Fibroblast of skin of scalp (primary cell): ENCODE measurements around the gene RMND1.
"Not testable (repeated sequence)": the region's sequence is repeated elsewhere in the genome, so short reads cannot be mapped to it uniquely, and the experiment has no call there.

Experiments
- DNase-seq: peaks from one replicate; pipeline ENCODE4 v3.0.0-alpha.2; 2013

Gene RMND1

DNA sequence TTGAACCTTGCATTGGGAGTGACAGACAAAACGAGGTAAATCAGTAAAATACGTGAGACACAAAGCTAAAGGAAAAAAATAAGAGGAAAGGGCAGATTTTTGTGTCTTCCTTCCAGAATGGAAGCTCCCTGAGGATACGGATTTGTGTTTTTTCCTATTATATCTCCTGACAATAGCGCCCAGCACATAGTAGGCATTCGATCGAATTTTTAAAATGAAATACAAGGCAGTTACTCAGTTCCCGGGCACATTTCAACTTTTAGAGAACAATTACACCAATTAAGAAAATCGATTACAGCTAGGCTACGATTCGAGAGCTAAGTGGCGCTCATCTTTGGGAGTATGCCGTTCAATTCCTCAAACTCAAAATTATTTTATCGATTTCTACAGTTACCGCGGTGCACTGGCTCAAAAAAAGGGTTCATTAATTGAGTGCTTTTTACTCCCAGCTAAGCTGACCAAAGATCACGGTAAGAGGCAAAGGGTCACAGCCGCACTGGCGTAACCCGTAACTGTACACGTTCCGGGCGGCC, 443 bp downstream of the RMND1 start:
- DNase-seq, result no peak

DNA sequence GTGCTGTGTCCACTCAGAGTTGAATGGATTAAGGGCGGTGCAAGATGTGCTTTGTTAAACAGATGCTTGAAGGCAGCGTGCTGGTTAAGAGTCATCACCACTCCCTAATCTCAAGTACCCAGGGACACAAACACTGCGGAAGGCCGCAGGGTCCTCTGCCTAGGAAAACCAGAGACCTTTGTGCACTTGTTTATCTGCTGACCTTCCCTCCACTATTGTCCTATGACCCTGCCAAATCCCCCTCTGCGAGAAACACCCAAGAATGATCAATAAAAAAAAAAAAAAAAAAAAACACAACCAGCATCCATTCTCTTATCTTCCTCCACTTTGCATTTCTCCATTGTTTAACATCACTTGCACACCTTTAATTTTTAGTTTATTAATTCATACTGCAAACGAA, 998 bp downstream of the RMND1 start:
- not testable (repeated sequence) for DNase-seq

DNA sequence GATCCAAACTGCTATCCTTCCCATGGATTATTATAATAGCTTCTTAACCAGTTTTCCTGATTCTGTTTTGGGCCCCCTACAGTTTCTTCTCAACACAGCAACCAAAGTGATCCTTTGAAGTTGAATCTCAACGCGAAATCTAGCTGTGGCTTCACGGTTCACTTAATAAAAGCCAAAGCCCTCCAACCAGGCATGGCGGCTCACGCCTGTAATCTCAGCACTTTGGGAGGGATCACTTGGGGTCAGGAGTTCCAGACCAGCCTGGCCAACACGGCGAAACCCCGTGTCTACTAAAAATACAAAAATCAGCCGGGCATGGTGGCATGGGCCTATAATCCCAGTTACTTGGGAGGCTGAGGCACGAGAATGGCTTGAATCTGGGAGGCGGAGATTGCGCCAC, 3.3 kb downstream of the RMND1 start:
- no peak for DNase-seq

DNA sequence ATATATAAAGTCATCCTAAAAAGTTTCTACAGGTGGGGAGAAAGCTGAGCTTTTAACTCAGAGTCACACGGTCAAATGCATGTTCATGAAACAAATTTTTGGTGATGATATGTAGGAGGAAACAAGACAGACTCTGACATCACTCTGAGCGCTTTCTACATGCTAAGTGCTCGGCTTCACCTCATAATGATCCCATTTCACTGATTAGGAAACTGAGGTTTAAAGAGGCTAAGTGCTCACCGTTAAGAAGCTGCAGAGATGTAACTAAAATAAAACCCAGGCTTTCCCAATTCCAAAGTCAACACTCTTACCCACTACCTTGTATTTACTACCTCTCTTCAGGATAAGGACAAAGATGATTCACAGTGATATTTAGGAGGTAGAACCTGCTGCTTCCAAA, 4.7 kb downstream of the RMND1 start:
- no peak for DNase-seq

DNA sequence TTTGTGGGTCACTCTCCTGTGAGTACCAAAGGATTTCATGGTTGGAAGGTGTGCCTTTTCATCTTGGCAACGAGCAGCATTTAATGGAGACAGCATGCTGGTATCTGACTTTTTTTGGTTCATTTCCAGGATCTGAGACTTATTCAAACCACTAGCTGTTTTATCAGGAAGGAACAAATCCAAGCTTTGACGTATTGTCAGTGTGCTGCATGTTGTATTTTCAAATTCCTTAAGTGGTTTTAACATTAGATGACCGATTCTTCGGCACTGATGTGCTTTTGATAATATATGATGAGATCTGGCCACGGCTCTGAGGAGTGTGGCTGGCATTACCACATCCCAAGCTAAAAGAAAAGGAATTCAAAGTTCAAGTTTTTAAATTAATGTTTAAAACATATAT, 6.4 kb downstream of the RMND1 start:
- DNase-seq, result peak; percentile 90

DNA sequence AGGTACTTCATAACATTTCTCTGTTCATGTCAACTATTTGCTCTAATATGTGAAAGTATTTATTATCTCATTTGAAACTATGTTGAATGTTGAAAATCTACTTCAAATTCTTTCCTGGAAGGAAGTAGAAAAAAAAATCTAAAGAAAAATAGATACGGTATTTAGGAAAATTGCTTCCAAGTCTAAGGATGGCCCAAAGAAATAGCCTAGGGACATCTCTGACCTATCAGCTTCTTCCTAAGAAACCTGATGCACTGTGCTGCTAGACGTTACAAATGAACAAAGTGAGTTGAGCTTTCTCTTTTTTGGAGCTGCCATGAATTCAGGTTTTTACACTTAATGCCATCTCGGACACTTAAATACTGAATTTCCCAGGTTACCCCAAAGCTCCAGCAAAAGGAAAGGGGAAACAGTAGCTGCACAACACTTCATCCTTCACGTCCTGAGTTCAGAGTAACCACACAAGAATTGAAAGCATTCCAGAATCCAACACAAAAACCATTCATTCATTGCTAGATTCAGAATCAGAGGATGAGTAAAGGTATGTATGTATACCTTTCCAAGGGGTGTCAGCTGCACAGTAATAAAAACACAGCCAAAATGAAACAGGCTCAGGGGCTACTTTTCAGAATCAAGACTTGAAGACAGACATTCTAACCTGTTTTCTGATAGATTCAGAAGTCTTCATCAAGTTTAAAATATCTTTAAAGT, 7.9 kb downstream of the RMND1 start:
- DNase-seq, result no peak

DNA sequence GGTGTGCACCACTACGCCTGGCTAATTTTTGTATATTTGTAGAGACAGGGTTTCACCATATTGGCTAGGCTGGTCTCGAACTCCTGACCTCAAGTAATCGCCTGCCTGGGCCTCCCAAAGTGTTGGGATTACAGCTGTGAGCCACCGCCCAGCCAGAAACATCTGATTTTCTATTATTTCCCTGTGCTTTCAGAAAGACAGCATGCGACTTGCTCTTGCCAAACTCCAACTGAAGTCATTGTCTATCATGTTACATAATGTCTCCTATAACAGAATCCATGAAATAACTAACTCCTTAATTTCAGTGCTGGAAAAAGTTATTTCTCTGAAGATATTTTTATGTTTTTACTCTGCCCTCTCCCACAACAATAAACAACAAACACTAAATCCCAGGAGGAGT, 8.5 kb downstream of the RMND1 start:
- DNase-seq, result no peak

DNA sequence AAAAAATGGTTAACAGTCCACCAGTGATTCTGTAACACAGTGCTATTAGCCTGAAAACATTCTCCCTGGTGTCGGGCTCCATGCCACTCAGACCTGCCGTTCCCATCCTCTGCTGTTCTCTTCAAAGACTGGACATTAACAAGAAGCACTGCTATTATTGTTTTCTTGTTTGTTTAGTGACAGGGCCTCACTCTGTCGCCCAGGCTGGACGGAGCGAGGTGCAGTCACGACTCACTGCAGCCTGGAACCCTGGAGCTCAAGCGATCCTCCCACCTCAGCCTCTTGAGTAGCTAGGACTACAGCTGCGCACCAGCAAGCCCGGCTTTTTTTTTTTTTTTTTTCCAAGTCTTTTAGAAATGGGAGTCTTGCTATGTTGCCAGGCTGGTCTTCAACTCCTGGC, 9.6 kb downstream of the RMND1 start:
- DNase-seq, result no peak

DNA sequence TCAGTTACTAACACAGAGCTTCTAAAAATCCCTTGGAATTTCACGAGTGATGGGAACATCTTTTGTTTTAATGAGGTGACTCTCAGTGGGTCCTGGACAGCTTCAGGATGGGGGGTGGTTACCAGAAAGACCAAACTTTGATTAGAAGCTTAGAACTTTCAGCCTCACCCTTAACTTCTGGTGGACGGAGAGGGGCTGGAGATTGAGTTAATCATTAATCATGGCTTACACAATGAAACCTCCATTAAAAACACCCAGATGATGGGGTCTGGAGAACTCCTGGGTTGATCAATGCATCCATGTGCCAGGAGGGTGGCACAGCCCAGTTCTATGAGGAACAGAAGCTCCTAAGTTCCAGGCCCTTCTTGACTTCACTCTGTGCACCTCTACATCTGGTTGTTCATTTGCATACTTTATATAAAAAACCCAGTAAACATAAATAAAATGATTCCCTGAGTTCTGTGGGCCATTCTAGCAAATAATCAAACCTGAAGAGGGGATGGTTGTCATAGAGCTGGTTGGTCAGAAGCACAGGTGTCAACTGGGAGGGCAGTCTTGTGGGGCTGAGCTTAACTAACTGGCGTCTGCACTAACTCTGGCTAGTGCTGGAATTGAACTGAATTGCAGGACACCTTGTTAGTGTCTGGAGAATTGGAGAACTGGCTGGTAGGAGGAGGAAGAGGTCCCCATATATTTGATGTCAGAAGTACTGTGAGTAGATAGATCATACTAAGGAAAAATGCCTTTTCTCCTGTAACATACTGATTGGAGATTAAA, 10.3 kb downstream of the RMND1 start:
- DNase-seq, result no peak

DNA sequence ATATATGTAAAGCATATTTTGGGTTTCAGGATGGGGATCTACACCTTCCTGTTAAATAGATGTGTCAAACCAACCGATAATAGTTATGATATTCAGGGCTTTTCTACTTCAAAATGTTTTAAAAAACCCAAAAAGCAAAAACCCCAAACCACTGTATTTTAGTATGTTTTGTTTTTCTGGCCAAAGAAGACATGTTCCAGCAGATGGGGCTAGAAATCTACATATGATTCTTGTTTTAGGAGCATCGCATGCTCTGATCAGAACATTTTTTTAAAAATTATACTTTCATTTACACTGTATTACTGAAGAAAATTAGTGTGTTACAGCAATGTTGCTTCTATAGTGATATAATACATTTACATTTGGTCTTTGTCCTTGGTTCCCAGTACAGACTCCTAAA, 11.0 kb downstream of the RMND1 start:
- peak; percentile 58 for DNase-seq

DNA sequence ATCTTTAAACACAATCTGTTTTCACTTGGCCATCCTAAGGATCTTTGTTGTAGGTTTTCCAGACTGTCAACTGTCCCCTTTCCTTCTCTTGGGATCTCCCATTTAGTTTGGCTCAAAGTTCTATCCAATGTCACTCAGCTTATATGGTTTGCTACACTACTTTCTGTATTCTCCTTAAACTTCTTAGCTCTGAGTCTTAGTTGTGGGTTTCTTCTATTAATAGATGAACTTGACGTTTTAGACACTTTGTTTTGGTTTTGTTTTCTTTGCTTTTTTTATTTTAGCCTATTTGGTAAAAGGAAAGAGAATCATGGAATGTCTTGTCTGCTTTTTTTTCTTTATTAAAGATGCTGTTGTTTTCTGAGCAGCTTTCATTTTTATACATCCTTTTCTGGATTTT, 11.4 kb downstream of the RMND1 start:
- no peak for DNase-seq

DNA sequence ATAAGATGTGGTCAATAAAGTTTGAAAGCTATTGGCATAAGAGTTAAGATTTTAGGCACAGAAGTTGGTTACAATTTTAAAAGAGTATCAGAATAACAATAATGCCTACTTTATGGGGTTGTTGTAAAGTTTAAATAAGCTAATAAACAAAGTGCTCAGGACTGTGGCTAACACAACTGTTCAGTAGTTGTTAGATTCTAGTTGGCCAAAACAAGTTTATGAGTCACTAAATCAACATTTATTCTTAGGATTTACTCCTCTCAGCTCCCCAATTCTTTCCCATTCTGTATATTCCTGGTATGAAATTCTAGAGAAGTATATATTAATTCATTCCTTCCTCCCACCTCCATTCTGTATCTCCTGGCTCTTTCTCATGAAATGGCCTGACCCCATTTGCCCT, 14.5 kb downstream of the RMND1 start:
- DNase-seq, result peak; percentile 24

DNA sequence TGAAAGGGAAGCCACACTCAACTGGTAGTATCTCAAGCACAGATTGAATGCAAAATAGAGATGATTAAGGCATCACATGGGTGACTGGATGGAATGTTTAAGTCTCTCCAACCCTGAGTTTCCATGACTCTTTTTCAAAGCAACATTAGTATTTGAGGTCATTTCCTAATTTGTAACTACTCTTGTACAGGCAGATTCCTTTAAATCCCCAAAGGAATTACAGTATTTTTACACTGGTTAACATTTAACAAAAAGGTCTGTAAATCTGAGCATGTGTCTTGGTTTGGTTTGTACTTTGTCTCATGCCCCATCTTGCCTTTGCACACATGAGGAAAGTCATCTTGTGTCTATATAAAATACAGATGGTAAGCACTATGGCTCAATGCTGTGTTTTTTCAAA, 15.1 kb downstream of the RMND1 start:
- DNase-seq, result peak; percentile 96

DNA sequence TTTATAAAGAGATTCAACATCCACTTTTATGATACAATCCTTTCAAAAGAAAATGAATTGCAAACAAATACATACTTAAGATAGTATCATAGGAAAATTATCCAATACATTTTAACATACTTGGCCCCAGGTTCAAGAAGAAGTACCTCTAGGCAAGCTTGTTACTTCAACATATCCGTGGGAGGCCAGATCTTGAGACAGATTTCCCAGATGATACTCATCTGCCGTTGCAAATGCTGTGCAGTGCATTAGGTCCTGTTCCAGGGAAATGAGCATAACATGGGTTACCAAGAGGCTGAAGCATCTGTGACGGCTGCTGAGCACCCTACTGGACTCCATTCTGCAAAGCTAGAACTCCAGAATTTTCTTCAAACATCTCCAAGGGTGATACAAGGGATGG, 15.6 kb downstream of the RMND1 start:
- no peak for DNase-seq

DNA sequence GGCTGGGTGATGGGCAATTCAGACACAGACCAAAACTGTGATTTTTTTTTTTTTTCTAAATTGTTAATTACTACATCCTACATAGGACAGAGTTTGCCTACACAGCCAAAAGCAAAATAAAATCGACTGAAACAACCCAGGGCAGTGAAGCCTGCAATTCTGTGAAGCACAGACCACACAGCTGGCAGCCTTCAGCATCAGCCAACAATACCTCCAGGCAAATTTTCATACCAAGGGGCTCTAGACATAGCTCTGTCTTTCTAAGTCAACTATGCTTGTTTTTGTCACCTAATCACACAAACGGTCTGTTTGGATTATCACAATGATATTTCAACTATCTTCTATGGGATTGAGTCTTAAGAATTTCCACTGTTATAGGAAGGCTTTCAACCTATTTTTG, 17.6 kb downstream of the RMND1 start:
- DNase-seq, result no peak

DNA sequence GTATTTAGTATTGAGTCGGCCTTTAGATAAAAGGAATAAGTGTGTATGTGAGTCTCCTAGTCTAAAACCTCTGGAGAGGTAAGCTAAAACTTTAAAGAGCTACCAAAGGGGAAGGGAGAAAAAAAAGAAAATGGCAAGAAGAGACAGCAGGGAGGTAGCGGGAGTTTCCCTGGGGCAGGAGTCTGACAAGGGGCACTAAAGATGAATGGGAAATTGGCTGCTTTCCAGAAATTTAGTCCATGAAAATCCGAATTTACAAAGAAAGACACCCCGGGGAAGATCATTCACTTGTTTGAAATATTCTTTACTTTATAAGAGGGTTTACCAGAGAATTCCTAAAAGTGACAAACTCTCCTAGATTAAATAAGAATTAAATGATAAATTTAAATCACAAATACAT, 19.3 kb downstream of the RMND1 start:
- no peak for DNase-seq

DNA sequence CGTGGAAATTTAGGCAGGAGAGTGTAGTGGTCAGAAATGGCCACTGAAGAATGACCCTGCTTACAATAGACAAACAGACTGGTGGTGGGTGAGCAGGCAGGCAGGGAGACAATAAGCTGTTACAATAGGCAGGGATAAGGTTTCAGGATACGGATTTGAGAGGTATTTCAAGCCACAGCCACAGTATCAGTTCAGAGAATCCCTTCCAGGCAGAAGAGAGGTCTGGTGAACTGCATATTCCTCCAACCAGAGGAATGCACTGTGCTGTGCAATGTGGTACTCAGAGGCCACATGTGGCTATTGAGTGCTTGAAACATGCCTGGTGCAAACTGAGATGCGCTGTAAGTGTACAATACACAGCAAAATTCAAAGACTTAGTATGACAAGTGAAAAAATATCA, 20.6 kb downstream of the RMND1 start:
- no peak for DNase-seq

DNA sequence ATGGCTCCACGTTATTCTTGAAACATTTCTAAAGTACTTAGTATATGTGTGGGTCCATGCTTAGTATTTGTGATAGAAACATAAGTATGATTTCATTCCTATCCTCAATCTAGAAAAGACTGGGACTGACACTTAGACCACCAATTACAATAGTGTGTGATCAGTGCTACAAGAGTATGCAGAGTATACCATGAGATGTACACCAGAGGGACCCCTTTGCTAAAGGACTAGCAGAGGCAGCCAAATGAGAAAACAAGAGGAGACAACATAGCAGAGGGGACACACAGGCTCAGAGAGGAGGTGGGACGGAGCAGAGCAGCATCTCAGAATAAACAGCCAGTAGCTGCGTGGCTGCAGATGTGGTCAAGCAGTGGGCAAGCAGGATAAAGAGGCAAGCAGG, 21.0 kb downstream of the RMND1 start:
- DNase-seq, result no peak

DNA sequence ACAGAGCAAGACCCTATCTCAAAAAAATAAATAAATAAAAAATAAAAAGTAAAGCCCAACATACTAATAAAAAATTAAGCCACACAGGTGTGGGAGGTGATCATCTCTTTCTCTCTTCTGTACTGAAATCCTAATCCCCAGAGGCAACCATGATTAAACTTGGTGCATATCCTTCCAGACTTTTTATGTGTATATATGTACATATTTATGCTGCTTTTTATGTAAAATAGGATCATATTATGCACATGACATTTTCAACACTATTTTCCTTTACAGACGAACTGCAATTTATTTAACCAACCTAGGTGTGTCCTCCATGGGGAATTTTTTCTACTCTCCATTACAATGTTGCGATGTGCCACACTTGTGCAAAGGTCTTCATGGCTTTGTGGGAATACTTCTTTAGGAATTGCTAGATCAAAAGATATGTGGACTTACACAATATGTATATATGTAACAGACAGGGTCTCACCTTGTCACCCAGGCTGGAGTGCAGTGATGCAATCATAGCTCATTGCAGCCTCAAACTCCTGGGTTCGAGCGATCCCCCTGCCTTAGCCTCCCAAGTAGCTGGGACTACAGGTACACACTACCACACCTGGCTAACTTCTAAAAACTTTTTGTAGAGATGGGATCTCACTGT, 23.7 kb downstream of the RMND1 start:
- DNase-seq, result no peak

DNA sequence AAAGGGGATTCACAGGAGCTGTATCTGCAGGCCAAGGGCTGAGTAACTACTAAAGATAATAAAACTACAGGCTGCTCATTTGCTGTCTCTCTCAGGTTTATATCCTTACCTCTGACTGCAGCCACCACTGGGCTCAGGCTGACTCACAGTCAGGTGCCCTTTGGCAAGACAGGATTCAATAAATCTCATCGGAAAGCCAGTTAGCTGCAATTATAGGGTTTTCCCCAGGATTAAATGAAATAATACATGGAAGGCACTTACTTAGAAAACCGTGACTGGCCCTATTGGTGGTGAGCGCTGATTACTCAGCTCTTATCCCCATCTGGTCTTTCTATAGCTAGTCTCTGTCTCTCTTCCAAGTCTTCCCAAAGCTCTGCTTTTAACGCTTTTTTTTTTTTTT, 26.4 kb downstream of the RMND1 start:
- no peak for DNase-seq

DNA sequence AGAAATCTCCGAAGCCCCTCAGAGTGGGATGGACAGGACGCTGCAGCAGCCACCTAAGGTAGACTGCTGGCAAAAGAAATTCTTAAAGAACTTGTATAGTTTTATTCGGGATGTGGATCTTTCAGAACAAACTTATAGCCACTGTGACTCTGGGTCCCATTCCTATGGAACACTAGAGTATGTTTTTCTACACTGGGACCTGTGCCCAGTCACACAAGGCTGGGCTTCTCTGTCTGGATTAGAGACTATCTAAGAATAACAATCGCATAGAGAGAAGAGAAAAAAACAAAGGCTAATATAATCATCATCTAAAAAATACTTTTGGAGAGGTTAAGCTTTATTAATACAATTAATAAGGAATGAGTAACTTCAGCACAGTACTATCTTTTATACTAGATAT, 28.9 kb downstream of the RMND1 start:
- DNase-seq, result no peak

DNA sequence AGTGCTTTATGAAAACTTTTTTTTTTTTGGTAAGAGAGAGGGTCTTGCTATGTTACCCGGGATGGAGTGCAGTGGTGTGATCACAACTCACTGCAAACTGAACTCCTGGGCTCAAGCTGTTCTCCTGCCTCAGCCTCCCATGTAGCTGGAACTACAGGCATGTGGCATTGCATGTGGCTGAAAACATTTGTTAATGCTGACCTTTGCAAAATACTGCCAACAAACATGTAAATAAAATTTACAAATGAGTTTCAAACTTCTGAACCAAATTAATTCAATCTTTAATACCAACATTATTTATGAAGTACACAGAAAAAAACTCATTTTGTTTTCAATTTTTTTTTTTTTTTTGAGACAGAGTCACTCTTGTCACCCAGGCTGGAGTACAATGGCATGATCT, 34.4 kb downstream of the RMND1 start:
- no peak for DNase-seq

DNA sequence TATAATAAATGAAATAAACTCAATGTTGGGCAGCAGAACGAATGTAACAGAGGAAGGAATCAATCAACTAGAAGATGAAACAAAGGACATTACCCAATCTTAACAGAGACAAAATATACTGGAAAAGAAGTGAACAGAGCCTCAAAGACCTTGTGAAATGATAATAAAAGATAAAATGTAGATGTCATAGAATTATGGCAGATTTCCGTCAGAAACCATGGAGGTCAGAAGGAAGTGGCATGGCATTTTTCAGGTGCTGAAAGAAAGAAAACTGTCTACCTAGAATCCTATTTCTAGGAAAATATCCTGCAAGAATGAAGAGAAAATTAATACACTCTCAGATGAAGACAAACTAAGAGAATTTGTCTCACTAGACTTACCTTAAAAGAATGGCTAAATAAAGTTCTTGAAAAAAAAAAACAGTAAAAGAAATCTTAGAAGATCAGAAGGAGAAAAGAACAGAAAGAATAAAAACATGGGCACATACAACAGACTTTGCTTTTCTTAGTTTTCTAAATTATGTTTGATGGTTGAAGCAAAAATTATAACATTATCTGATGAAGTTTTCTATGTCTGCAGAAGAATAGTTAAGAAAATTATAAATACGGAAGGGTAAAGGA, 37.2 kb downstream of the RMND1 start:
- no peak for DNase-seq
